Neural cell (in vitro differentiated cells): Measurements from ENCODE around the gene TOGARAM2.

Experiments
- EP300 ChIP-seq: fragments of 450-650 bp; conservative IDR thresholded peaks from 2 replicates; pipeline ENCODE4 v1.6.1; 2014; ENCODE audit warnings: antibody characterized with exemption, mild to moderate bottlenecking, moderate library complexity; ENCODE audit not compliant: poor library complexity, severe bottlenecking
- EZH2 ChIP-seq: fragments of 200-600, 300-800 bp; shearing (Covaris generic), sonication (generic); IDR thresholded peaks from 2 replicates; pipeline ENCODE4 v1.6.1; 2014; ENCODE audit warnings: antibody characterized with exemption, low read length, borderline replicate concordance, mild to moderate bottlenecking; ENCODE audit not compliant: insufficient read depth, poor library complexity, severe bottlenecking
- POLR2AphosphoS5 ChIP-seq: IDR thresholded peaks from 2 replicates; pipeline ENCODE4 v1.6.1; 2012
- RAD21 ChIP-seq: fragments of 450-650 bp; conservative IDR thresholded peaks from 2 replicates; pipeline ENCODE4 v1.6.1; 2014; ENCODE audit warnings: antibody characterized with exemption, mild to moderate bottlenecking, moderate library complexity
- REST ChIP-seq: IDR thresholded peaks from 2 replicates; pipeline ENCODE4 v1.6.1; 2012; ENCODE audit warnings: borderline replicate concordance
- SMC3 ChIP-seq: fragments of 450-650 bp; conservative IDR thresholded peaks from 2 replicates; pipeline ENCODE4 v1.6.1; 2014; ENCODE audit warnings: antibody characterized with exemption, mild to moderate bottlenecking, moderate library complexity; ENCODE audit not compliant: poor library complexity
- TAF1 ChIP-seq: IDR thresholded peaks from 2 replicates; pipeline ENCODE4 v1.6.1; 2012; ENCODE audit warnings: low read depth
- TF ChIP-seq, protein P1 (sequence below): fragments of 450-650 bp; IDR thresholded peaks from 2 replicates; pipeline ENCODE4 v1.5.1; 2014; ENCODE audit warnings: antibody characterized with exemption, mild to moderate bottlenecking, moderate library complexity; ENCODE audit not compliant: poor library complexity, severe bottlenecking

DNA sequence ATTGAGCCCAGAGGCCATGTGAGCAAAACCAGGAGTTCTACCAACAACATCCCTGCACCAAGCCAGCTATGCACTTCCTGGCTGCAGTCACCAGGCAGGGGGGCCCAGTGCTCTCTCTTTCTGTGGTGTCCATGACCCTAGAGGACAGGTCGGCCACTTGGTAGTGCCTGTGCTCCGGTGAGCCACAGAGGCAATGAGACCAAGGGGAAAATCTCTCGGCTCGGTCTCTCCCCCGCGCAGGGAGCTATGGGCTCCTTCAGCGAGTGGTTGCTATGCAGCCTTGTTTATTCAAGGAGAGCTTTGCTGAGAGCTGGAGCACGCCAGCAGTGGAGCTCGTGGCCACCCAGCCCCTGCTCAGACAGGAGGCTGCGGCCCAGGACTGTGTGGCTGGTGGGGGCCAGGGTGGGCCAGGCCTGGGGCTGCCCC is at the start of gene TOGARAM2:
- TF ChIP-seq TAF1 (no peak), POLR2AphosphoS5 (no peak), EP300 (no peak), EZH2 (no peak), RAD21 (no peak), SMC3 (no peak), REST (no peak)
- TF ChIP-seq, protein P1, sequence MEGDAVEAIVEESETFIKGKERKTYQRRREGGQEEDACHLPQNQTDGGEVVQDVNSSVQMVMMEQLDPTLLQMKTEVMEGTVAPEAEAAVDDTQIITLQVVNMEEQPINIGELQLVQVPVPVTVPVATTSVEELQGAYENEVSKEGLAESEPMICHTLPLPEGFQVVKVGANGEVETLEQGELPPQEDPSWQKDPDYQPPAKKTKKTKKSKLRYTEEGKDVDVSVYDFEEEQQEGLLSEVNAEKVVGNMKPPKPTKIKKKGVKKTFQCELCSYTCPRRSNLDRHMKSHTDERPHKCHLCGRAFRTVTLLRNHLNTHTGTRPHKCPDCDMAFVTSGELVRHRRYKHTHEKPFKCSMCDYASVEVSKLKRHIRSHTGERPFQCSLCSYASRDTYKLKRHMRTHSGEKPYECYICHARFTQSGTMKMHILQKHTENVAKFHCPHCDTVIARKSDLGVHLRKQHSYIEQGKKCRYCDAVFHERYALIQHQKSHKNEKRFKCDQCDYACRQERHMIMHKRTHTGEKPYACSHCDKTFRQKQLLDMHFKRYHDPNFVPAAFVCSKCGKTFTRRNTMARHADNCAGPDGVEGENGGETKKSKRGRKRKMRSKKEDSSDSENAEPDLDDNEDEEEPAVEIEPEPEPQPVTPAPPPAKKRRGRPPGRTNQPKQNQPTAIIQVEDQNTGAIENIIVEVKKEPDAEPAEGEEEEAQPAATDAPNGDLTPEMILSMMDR: no peak
